ENCODE results near the gene CPEB2. TPM values are rescaled to one million over a fixed set of nuclear protein-coding genes. Genes with fewer than 3 reads are reported as not detected.

The CPEB2 gene
- total RNA-seq, 1 experiment from 2014 or later: 3.3 TPM

DNA sequence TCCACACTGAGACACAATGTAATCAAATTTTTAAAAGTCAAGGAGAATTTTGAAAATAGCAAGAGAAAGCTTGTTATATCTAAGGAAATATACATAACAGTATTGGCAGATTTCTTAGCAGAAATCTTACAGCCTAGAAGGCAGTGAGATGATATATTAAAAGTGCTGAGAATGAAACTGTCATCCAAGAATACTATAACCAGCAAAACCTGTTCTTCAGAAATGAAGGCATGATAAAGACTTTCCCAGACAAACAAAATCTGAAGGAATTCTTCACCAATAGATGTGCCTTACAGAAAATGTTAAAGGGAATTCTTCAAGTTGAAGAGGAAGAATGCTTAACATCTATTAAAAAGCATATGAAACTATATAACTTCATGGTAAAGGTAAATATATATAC, 73.6 kb downstream of the CPEB2 start:
- DNase-seq (ENCODE audit: low spot score) (no peak), ATAC-seq (no peak)
- no peak overlapping the region for H3K4me3 Mint-ChIP-seq
- ChIA-PET POLR2A (no interaction called here), CTCF (no interaction called here)
- no peak overlapping the region for H3K27ac Mint-ChIP-seq
- TF ChIP-seq, protein P1, sequence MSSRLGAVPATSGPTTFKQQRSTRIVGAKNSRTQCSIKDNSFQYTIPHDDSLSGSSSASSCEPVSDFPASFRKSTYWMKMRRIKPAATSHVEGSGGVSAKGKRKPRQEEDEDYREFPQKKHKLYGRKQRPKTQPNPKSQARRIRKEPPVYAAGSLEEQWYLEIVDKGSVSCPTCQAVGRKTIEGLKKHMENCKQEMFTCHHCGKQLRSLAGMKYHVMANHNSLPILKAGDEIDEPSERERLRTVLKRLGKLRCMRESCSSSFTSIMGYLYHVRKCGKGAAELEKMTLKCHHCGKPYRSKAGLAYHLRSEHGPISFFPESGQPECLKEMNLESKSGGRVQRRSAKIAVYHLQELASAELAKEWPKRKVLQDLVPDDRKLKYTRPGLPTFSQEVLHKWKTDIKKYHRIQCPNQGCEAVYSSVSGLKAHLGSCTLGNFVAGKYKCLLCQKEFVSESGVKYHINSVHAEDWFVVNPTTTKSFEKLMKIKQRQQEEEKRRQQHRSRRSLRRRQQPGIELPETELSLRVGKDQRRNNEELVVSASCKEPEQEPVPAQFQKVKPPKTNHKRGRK (CRISPR knock-in tag; IDR thresholded peaks at IDR 0.05; ENCODE audit: borderline replicate concordance): no peak
- TF ChIP-seq, protein P2, sequence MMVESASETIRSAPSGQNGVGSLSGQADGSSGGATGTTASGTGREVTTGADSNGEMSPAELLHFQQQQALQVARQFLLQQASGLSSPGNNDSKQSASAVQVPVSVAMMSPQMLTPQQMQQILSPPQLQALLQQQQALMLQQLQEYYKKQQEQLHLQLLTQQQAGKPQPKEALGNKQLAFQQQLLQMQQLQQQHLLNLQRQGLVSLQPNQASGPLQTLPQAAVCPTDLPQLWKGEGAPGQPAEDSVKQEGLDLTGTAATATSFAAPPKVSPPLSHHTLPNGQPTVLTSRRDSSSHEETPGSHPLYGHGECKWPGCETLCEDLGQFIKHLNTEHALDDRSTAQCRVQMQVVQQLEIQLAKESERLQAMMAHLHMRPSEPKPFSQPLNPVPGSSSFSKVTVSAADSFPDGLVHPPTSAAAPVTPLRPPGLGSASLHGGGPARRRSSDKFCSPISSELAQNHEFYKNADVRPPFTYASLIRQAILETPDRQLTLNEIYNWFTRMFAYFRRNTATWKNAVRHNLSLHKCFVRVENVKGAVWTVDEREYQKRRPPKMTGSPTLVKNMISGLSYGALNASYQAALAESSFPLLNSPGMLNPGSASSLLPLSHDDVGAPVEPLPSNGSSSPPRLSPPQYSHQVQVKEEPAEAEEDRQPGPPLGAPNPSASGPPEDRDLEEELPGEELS (CRISPR knock-in tag; IDR thresholded peaks at IDR 0.05): no peak
- H3K36me3 Mint-ChIP-seq: peaks cover 10% of the 10 kb centered on the region
- H3K27me3 Mint-ChIP-seq (ENCODE audit: low read depth): no peaks in the 10 kb centered on the region
- peaks cover 28% of the 10 kb centered on the region for H3K9me3 Mint-ChIP-seq
- H3K4me1 Mint-ChIP-seq: no peaks in the 10 kb centered on the region

DNA sequence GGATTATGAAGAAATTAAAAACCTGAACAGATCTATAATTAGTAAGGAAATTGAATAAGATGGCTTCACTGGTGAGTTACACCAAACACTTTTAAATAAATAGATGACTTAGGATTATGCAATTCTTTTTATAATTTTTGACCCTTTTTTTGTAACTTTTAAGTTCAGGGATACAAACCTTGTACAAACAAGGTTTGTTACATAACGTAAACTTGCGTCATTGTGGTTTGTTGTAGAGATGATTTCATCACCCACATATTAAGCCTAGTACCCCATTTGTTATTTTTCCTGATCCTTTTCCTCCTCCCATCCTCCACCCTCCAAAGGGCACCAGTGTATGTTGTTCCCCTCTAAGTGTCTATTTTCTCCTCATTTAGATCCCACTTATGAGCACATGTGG, 75.7 kb downstream of the CPEB2 start:
- H3K9me3 Mint-ChIP-seq: peaks cover 28% of the 10 kb centered on the region
- no peak overlapping the region for H3K27ac Mint-ChIP-seq
- H3K27me3 Mint-ChIP-seq (ENCODE audit: low read depth): no peaks in the 10 kb centered on the region
- H3K36me3 Mint-ChIP-seq: peaks cover 10% of the 10 kb centered on the region
- DNase-seq (ENCODE audit: low spot score): no peak
- CTCF ChIA-PET: no interaction called here
- no peaks in the 10 kb centered on the region for H3K4me1 Mint-ChIP-seq
- POLR2A ChIA-PET: no interaction called here
- ATAC-seq: no peak
- H3K4me3 Mint-ChIP-seq: no peak overlapping the region
- TF ChIP-seq GABPB1 (CRISPR knock-in tag; IDR thresholded peaks at IDR 0.05): peak; percentile 74
- TF ChIP-seq GTF2I (CRISPR knock-in tag; conservative IDR thresholded peaks at IDR 0.05): no peak

DNA sequence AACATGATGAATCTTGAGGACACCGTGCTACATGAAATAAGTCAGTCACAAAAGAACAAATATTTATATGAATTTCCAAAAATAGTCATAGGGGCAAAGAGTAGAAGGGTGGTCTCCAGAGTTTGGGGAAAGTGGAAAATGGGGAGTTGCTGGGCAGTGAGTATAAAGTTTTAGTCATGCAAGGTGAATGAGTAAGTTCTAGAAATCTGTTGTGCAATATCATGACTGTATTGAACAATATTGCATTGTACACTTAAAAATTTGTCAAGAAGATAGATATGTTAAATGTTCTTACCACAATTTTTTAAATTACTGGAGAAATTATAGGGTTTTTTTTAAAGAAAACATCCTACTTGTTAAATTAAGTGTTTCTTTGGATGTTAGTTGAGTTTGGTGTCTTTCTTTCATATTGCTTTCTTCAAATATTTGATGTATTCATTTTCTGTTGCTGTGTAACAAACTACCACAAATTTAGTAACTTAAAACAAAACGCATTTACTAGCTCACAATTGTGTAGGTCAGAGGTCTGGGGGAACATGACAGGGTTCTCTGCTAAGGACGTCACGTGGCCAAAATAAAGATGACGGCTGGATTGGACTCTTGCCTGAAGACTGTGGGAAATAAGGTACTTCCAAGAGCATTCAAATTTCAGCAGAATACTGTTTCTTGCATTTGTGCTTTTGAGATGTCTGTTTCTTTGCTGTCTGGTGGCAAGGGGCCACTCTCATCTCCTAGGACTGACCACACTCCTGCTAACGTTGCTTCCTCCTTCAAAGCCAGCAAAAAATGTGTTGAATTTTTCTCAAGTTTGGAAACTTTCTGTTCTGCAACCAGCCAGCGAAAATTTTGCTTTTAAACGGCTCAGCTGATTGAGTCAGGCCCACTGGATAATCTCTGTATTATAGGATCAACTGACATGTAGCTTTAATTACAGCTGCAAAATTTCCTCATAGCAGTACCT, 76.7 kb downstream of the CPEB2 start:
- Mint-ChIP-seq H3K36me3 (peaks cover 10% of the 10 kb centered on the region), H3K27me3 (ENCODE audit: low read depth) (peaks cover 2% of the 10 kb centered on the region; the same call in 1 of the 2 replicates), H3K27ac (no peak overlapping the region), H3K4me3 (no peak overlapping the region), H3K9me3 (peaks cover 27% of the 10 kb centered on the region), H3K4me1 (no peaks in the 10 kb centered on the region)
- ChIA-PET CTCF (no interaction called here), POLR2A (no interaction called here)
- DNase-seq (ENCODE audit: low spot score) (no peak), ATAC-seq (no peak)
- TF ChIP-seq, protein P3, sequence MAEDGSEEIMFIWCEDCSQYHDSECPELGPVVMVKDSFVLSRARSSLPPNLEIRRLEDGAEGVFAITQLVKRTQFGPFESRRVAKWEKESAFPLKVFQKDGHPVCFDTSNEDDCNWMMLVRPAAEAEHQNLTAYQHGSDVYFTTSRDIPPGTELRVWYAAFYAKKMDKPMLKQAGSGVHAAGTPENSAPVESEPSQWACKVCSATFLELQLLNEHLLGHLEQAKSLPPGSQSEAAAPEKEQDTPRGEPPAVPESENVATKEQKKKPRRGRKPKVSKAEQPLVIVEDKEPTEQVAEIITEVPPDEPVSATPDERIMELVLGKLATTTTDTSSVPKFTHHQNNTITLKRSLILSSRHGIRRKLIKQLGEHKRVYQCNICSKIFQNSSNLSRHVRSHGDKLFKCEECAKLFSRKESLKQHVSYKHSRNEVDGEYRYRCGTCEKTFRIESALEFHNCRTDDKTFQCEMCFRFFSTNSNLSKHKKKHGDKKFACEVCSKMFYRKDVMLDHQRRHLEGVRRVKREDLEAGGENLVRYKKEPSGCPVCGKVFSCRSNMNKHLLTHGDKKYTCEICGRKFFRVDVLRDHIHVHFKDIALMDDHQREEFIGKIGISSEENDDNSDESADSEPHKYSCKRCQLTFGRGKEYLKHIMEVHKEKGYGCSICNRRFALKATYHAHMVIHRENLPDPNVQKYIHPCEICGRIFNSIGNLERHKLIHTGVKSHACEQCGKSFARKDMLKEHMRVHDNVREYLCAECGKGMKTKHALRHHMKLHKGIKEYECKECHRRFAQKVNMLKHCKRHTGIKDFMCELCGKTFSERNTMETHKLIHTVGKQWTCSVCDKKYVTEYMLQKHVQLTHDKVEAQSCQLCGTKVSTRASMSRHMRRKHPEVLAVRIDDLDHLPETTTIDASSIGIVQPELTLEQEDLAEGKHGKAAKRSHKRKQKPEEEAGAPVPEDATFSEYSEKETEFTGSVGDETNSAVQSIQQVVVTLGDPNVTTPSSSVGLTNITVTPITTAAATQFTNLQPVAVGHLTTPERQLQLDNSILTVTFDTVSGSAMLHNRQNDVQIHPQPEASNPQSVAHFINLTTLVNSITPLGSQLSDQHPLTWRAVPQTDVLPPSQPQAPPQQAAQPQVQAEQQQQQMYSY (CRISPR knock-in tag; IDR thresholded peaks at IDR 0.05): no peak
- TF ChIP-seq KAT7 (CRISPR knock-in tag; IDR thresholded peaks at IDR 0.05; ENCODE audit: borderline replicate concordance) (no peak), GRHL2 (CRISPR knock-in tag; IDR thresholded peaks at IDR 0.05; ENCODE audit: insufficient replicate concordance, severe bottlenecking) (no peak), ATF1 (CRISPR knock-in tag; IDR thresholded peaks at IDR 0.05) (no peak), ZNF121 (CRISPR knock-in tag; IDR thresholded peaks at IDR 0.05) (no peak), TEAD1 (CRISPR knock-in tag; IDR thresholded peaks at IDR 0.05) (no peak), TP53 (CRISPR knock-in tag; IDR thresholded peaks at IDR 0.05) (no peak), ZNF317 (CRISPR knock-in tag; IDR thresholded peaks at IDR 0.05; ENCODE audit: borderline replicate concordance, low read depth) (no peak), ZNF396 (CRISPR knock-in tag; IDR thresholded peaks at IDR 0.05; ENCODE audit: borderline replicate concordance) (no peak), PRRX2 (CRISPR knock-in tag; IDR thresholded peaks at IDR 0.05) (no peak), CREM (CRISPR knock-in tag; IDR thresholded peaks at IDR 0.05) (no peak), NFE2L1 (CRISPR knock-in tag; IDR thresholded peaks at IDR 0.05) (no peak)
- TF ChIP-seq, protein P4, sequence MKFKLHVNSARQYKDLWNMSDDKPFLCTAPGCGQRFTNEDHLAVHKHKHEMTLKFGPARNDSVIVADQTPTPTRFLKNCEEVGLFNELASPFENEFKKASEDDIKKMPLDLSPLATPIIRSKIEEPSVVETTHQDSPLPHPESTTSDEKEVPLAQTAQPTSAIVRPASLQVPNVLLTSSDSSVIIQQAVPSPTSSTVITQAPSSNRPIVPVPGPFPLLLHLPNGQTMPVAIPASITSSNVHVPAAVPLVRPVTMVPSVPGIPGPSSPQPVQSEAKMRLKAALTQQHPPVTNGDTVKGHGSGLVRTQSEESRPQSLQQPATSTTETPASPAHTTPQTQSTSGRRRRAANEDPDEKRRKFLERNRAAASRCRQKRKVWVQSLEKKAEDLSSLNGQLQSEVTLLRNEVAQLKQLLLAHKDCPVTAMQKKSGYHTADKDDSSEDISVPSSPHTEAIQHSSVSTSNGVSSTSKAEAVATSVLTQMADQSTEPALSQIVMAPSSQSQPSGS (CRISPR knock-in tag; IDR thresholded peaks at IDR 0.05; ENCODE audit: borderline replicate concordance, low read depth): no peak
- TF ChIP-seq, protein P5, sequence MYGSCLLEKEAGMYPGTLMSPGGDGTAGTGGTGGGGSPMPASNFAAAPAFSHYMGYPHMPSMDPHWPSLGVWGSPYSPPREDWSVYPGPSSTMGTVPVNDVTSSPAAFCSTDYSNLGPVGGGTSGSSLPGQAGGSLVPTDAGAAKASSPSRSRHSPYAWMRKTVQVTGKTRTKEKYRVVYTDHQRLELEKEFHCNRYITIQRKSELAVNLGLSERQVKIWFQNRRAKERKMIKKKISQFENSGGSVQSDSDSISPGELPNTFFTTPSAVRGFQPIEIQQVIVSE (CRISPR knock-in tag; IDR thresholded peaks at IDR 0.05; ENCODE audit: borderline replicate concordance): no peak
- TF ChIP-seq, protein P6, sequence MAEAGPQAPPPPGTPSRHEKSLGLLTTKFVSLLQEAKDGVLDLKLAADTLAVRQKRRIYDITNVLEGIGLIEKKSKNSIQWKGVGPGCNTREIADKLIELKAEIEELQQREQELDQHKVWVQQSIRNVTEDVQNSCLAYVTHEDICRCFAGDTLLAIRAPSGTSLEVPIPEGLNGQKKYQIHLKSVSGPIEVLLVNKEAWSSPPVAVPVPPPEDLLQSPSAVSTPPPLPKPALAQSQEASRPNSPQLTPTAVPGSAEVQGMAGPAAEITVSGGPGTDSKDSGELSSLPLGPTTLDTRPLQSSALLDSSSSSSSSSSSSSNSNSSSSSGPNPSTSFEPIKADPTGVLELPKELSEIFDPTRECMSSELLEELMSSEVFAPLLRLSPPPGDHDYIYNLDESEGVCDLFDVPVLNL (CRISPR knock-in tag; IDR thresholded peaks at IDR 0.05; ENCODE audit: borderline replicate concordance, low read depth): no peak
